ENCODE data around the gene RIMBP2. TPM values are rescaled to one million over a fixed set of nuclear protein-coding genes. Genes with fewer than 3 reads are reported as not detected.

The RIMBP2 gene
- total RNA-seq, 1 experiment from 2014 or later = not detected

DNA sequence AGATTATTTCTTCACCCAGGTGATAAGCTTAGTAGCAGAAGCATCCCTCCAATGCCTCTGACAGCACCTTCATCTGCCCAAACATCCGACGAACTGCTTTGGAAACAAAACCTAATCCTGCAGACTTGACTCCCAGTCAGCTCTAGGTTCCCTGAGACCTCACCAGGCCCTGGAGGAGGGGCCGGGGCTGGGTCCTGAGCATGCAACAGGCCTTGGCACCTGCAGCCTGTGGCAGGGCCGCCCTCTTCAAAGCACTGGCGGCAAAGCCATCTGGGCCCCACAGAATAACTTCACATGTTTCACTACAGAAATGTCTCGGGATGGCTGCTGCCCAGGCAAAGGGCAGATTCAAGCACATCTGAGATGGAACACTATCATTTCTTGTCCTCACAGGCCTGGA is 245.1 kb downstream of the RIMBP2 start:
- no peaks in the 10 kb centered on the region for H3K4me1 Mint-ChIP-seq (ENCODE audit: insufficient read depth, unreplicated experiment)
- no peak overlapping the region for H3K4me3 Mint-ChIP-seq (ENCODE audit: unreplicated experiment)
- peaks cover 35% of the 10 kb centered on the region for H3K27me3 Mint-ChIP-seq (ENCODE audit: insufficient read depth, unreplicated experiment)
- no peaks in the 10 kb centered on the region for H3K36me3 Mint-ChIP-seq (ENCODE audit: insufficient read depth, unreplicated experiment)
- intact Hi-C loops (cut with micrococcal nuclease) = no loop called here
- TF ChIP-seq, protein P1, sequence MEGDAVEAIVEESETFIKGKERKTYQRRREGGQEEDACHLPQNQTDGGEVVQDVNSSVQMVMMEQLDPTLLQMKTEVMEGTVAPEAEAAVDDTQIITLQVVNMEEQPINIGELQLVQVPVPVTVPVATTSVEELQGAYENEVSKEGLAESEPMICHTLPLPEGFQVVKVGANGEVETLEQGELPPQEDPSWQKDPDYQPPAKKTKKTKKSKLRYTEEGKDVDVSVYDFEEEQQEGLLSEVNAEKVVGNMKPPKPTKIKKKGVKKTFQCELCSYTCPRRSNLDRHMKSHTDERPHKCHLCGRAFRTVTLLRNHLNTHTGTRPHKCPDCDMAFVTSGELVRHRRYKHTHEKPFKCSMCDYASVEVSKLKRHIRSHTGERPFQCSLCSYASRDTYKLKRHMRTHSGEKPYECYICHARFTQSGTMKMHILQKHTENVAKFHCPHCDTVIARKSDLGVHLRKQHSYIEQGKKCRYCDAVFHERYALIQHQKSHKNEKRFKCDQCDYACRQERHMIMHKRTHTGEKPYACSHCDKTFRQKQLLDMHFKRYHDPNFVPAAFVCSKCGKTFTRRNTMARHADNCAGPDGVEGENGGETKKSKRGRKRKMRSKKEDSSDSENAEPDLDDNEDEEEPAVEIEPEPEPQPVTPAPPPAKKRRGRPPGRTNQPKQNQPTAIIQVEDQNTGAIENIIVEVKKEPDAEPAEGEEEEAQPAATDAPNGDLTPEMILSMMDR (IDR thresholded peaks at IDR 0.05; ENCODE audit: unreplicated experiment) = no peak
- peaks cover 9% of the 10 kb centered on the region for H3K9me3 Mint-ChIP-seq (ENCODE audit: unreplicated experiment)
- no peak overlapping the region for H3K27ac Mint-ChIP-seq (ENCODE audit: low read depth, unreplicated experiment)
- DNase-seq (ENCODE audit: unreplicated experiment) = no peak
- ChIA-PET POLR2A (no interaction called here), CTCF (no interaction called here)
- BruUV-seq (replicated peaks) = no TSS peak

DNA sequence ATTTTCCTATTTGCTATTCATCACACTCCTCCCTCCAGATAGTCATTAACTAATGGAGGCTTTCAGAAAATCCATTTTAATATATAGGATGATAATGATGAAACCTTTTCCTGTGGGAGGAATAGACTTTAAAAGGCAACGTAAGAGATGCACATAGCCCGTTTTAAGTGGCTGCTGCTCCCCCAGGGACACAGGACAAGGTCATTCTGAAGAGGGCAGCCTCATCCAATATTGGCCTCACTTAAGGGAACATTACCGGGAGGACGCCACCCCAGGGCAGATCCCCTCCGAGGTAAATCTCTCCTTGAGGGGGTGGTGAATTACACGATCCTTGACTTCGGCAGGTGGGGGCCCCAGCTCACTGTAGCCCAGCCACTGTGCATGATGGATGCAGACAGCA is 246.5 kb downstream of the RIMBP2 start:
- Mint-ChIP-seq H3K36me3 (ENCODE audit: insufficient read depth, unreplicated experiment) (no peaks in the 10 kb centered on the region), H3K27me3 (ENCODE audit: insufficient read depth, unreplicated experiment) (peaks cover 21% of the 10 kb centered on the region), H3K27ac (ENCODE audit: low read depth, unreplicated experiment) (no peak overlapping the region), H3K4me3 (ENCODE audit: unreplicated experiment) (no peak overlapping the region), H3K4me1 (ENCODE audit: insufficient read depth, unreplicated experiment) (no peaks in the 10 kb centered on the region), H3K9me3 (ENCODE audit: unreplicated experiment) (peaks cover 9% of the 10 kb centered on the region)
- no peak for DNase-seq (ENCODE audit: unreplicated experiment)
- ChIA-PET CTCF (no interaction called here), POLR2A (no interaction called here)
- BruUV-seq (replicated peaks) = no TSS peak
- intact Hi-C loops (cut with micrococcal nuclease) = no loop called here
- TF ChIP-seq, protein P1 (IDR thresholded peaks at IDR 0.05; ENCODE audit: unreplicated experiment) = no peak

DNA sequence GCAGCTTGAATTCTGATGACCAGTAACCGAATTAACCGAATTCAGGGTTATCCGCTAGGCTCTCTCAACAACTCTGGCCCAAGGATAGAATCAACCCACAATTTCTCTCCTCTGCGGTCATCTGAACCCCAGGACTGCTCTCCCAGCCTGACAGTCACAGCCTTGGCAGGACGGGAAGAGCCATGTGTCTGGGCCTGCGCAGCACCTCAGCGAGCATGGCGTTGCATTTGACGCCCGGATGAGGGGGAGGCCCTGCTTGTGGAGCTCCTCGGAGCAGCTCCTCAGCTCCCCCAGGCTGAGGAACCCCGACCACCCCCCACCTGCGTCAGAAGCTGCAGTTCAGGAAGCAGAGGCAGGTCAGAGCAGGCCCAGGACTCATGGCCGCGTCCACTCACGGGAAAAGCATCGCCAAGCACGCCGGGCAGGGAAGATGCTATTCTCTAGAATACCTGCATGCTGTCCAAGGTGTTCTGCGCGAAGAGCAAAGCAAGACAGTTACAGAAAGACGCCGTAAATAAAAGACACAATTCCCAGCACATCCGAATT is 247.3 kb downstream of the RIMBP2 start:
- no peak overlapping the region for H3K4me3 Mint-ChIP-seq (ENCODE audit: unreplicated experiment)
- H3K27me3 Mint-ChIP-seq (ENCODE audit: insufficient read depth, unreplicated experiment) = peaks cover 17% of the 10 kb centered on the region
- BruUV-seq (replicated peaks) = no TSS peak
- CTCF ChIA-PET = interaction anchor here (0.6 kb wide), 1 partner anchor 10 kb away, joined by 3 read pairs; no protein-coding TSS in a partner anchor
- peaks cover 9% of the 10 kb centered on the region for H3K9me3 Mint-ChIP-seq (ENCODE audit: unreplicated experiment)
- intact Hi-C loops (cut with micrococcal nuclease) = no loop called here
- POLR2A ChIA-PET = no interaction called here
- no peaks in the 10 kb centered on the region for H3K36me3 Mint-ChIP-seq (ENCODE audit: insufficient read depth, unreplicated experiment)
- DNase-seq (ENCODE audit: unreplicated experiment) = no peak
- TF ChIP-seq, protein P1 (IDR thresholded peaks at IDR 0.05; ENCODE audit: unreplicated experiment) = no peak
- H3K4me1 Mint-ChIP-seq (ENCODE audit: insufficient read depth, unreplicated experiment) = no peaks in the 10 kb centered on the region
- H3K27ac Mint-ChIP-seq (ENCODE audit: low read depth, unreplicated experiment) = no peak overlapping the region

DNA sequence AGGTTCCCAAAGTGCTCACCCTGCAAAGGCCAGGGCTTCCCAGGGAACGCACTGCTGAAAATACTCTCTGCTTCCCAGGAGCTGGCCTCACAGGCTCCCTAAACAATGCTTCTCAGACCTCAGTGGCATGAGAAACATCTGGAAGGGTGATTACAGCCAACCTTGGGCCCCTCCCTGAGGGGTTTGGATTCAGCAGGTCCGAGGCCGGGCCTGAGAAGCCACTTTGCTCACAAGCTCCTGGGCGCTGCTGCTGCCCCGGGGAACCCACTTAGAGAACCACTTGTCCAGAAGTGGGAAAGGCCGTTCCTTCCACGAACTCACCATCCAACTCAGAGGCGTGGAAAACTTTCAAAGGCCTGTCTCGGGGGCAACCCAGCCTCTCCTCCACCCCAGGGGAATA is 247.9 kb downstream of the RIMBP2 start:
- intact Hi-C loops (cut with micrococcal nuclease) = no loop called here
- ChIA-PET POLR2A (no interaction called here), CTCF (interaction anchor here (0.6 kb wide), 1 partner anchor 11 kb away, joined by 3 read pairs; no protein-coding TSS in a partner anchor)
- DNase-seq (ENCODE audit: unreplicated experiment) = no peak
- Mint-ChIP-seq H3K27ac (ENCODE audit: low read depth, unreplicated experiment) (no peak overlapping the region), H3K4me3 (ENCODE audit: unreplicated experiment) (no peak overlapping the region), H3K4me1 (ENCODE audit: insufficient read depth, unreplicated experiment) (no peaks in the 10 kb centered on the region), H3K9me3 (ENCODE audit: unreplicated experiment) (peaks cover 9% of the 10 kb centered on the region), H3K36me3 (ENCODE audit: insufficient read depth, unreplicated experiment) (no peaks in the 10 kb centered on the region), H3K27me3 (ENCODE audit: insufficient read depth, unreplicated experiment) (peaks cover 13% of the 10 kb centered on the region)
- BruUV-seq (replicated peaks) = no TSS peak
- TF ChIP-seq, protein P1 (IDR thresholded peaks at IDR 0.05; ENCODE audit: unreplicated experiment) = no peak

Measured in MCF 10A (cell line).